OCI-LY7 (cell line): ENCODE results near the gene GPR35. TPM values are rescaled to one million over a fixed set of nuclear protein-coding genes. Genes with fewer than 3 reads are reported as not detected.

ENCODE experiments used
- BruUV-seq: library from RNA; stranded (reverse); fragments of 400-500 nt; replicated peaks from 2 replicates; lab custom pipeline; 2021; lab: Mats Ljungman, UMichigan
- CTCF ChIA-PET: fragments of 300-600 bp; sonication (Branson Sonifier 250); formaldehyde crosslinking; loops from one replicate; lab custom pipeline; 2022; ENCODE audit warnings: antibody characterized with exemption; ENCODE audit not compliant: unreplicated experiment; lab: Charles Lee
- POLR2A ChIA-PET: fragments of 300-600 bp; sonication (Branson Sonifier 250); formaldehyde crosslinking; loops from one replicate; lab custom pipeline; 2022; ENCODE audit warnings: antibody characterized with exemption; lab: Charles Lee
- DNase-seq: peaks from one replicate; pipeline ENCODE4 v3.0.0-alpha.2; 2015; ENCODE audit warnings: low spot score
- H2AFZ ChIP-seq: fragments of 200-600 bp; sonication (generic), shearing (Covaris generic); 2 replicates; pipeline ENCODE4 v1.6.1; 2014; ENCODE audit warnings: mild to moderate bottlenecking, antibody characterized with exemption, low read length, moderate library complexity
- H3K27ac ChIP-seq: fragments of 200-600 bp; sonication (generic); 2 replicates; pipeline ENCODE4 v1.5.1; 2014; ENCODE audit warnings: mixed run types, low read depth, mild to moderate bottlenecking, moderate library complexity, low read length, inconsistent platforms; ENCODE audit not compliant: poor library complexity, severe bottlenecking
- H3K36me3 ChIP-seq: fragments of 200-600 bp; sonication (generic); 2 replicates; pipeline ENCODE4 v1.6.1; 2014; ENCODE audit warnings: mild to moderate bottlenecking, antibody characterized with exemption, low read length, moderate library complexity, mixed read lengths; ENCODE audit not compliant: insufficient read depth
- H3K4me1 ChIP-seq: fragments of 200-600 bp; sonication (generic); 2 replicates; pipeline ENCODE4 v1.5.1; 2014; ENCODE audit warnings: mild to moderate bottlenecking, low read length; ENCODE audit not compliant: insufficient read depth, poor library complexity, severe bottlenecking
- H3K4me2 ChIP-seq: fragments of 200-600 bp; sonication (generic); 2 replicates; pipeline ENCODE4 v1.6.1; 2014; ENCODE audit warnings: mild to moderate bottlenecking, low read length
- H3K4me3 ChIP-seq: fragments of 200-600 bp; sonication (generic); 2 replicates; pipeline ENCODE4 v1.5.1; 2014; ENCODE audit warnings: mild to moderate bottlenecking, low read depth, low read length; ENCODE audit not compliant: poor library complexity, severe bottlenecking
- H3K79me2 ChIP-seq: fragments of 200-600 bp; sonication (generic); 2 replicates; pipeline ENCODE4 v1.6.1; 2016; ENCODE audit warnings: low read depth, mild to moderate bottlenecking, low read length, moderate library complexity, mixed read lengths; ENCODE audit not compliant: insufficient read depth
- H3K9me2 ChIP-seq: fragments of 200-600 bp; sonication (generic); 2 replicates; pipeline ENCODE4 v1.6.1; 2016; ENCODE audit warnings: mild to moderate bottlenecking, low read length, mixed read lengths; ENCODE audit not compliant: insufficient read depth
- H3K9me3 ChIP-seq: fragments of 200-600 bp; sonication (generic); 2 replicates; pipeline ENCODE4 v1.6.1; 2014; ENCODE audit warnings: mild to moderate bottlenecking, mixed run types, low read length, mixed read lengths
- H4K20me1 ChIP-seq: fragments of 200-600 bp; sonication (generic); 2 replicates; pipeline ENCODE4 v1.6.1; 2014; ENCODE audit warnings: mild to moderate bottlenecking, antibody characterized with exemption, low read length, moderate library complexity, mixed read lengths; ENCODE audit not compliant: insufficient read depth
- EZH2phosphoT487 ChIP-seq: fragments of 200-600 bp; sonication (generic); IDR thresholded peaks from 2 replicates; pipeline ENCODE4 v1.6.1; 2018; ENCODE audit warnings: low read depth, borderline replicate concordance, mild to moderate bottlenecking, mixed run types, antibody characterized with exemption, low read length, moderate library complexity, mixed read lengths
- intact Hi-C: fragments of 100-400 bp; cut with micrococcal nuclease; formaldehyde crosslinking; loops from one replicate; pipeline ENCODE4 v1.10.0; 2022; ENCODE audit not compliant: unreplicated experiment
- total RNA-seq, 2 experiments: library from RNA; depleted of rRNA in 1 of 2; stranded (reverse); fragments of >200 nt in 1 of 2; shearing (Covaris generic) in 1 of 2; gene quantifications; 2 replicates each; pipeline ENCODE4 v1.2.3, GENCODE V29; 2014 to 2022
- TF ChIP-seq, protein P1 (sequence below): fragments of 200-600 bp; sonication (generic); conservative IDR thresholded peaks from 2 replicates; pipeline ENCODE4 v1.5.1; 2014; ENCODE audit warnings: mild to moderate bottlenecking, antibody characterized with exemption, low read length, moderate library complexity, mixed read lengths

Gene GPR35
- total RNA-seq, 2 experiments from 2014 or later: 0.88 to 2.4 TPM

DNA sequence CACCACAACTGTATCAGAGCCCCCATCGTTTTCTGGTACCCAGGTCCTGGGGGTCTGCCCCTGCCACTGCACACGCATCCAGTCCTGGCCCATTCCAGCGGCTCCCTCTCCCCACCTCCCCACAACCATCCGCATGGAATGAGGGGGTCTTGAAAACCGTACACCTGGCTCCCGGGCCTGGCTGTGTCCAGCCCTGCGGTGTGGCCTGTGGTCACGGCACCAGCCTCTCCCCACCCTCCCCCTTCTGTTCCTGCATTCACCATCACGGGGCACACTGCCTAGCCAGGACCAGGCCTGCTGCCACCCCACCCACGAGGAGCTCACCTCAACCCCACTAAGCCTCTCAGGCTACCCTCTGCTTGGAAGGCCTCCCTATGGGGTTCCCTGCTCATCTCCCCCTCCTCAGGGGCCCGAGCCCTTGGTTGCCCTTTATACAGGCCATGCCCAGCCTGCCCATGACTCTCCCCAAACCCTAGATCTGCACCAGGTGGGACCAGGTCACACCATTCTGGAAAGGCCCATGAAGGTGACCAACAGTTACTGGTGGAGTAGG, 11.4 kb downstream of the GPR35 start:
- Histone ChIP-seq H3K9me2 (no peaks in the 10 kb centered on the region), H3K36me3 (no peaks in the 10 kb centered on the region), H3K27ac (no peak overlapping the region), H4K20me1 (no peaks in the 10 kb centered on the region), H2AFZ (no peak overlapping the region), H3K4me3 (no peak overlapping the region), H3K9me3 (peaks cover 9% of the 10 kb centered on the region; the same call in 1 of the 2 replicates), H3K79me2 (no peaks in the 10 kb centered on the region), H3K4me1 (no peaks in the 10 kb centered on the region), H3K4me2 (no peak overlapping the region)
- TF ChIP-seq, protein P1, sequence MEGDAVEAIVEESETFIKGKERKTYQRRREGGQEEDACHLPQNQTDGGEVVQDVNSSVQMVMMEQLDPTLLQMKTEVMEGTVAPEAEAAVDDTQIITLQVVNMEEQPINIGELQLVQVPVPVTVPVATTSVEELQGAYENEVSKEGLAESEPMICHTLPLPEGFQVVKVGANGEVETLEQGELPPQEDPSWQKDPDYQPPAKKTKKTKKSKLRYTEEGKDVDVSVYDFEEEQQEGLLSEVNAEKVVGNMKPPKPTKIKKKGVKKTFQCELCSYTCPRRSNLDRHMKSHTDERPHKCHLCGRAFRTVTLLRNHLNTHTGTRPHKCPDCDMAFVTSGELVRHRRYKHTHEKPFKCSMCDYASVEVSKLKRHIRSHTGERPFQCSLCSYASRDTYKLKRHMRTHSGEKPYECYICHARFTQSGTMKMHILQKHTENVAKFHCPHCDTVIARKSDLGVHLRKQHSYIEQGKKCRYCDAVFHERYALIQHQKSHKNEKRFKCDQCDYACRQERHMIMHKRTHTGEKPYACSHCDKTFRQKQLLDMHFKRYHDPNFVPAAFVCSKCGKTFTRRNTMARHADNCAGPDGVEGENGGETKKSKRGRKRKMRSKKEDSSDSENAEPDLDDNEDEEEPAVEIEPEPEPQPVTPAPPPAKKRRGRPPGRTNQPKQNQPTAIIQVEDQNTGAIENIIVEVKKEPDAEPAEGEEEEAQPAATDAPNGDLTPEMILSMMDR: no peak
- TF ChIP-seq EZH2phosphoT487: no peak
- BruUV-seq: no TSS peak
- DNase-seq: no peak
- CTCF ChIA-PET: no interaction called here
- POLR2A ChIA-PET: no interaction called here
- intact Hi-C loops: no loop called here

DNA sequence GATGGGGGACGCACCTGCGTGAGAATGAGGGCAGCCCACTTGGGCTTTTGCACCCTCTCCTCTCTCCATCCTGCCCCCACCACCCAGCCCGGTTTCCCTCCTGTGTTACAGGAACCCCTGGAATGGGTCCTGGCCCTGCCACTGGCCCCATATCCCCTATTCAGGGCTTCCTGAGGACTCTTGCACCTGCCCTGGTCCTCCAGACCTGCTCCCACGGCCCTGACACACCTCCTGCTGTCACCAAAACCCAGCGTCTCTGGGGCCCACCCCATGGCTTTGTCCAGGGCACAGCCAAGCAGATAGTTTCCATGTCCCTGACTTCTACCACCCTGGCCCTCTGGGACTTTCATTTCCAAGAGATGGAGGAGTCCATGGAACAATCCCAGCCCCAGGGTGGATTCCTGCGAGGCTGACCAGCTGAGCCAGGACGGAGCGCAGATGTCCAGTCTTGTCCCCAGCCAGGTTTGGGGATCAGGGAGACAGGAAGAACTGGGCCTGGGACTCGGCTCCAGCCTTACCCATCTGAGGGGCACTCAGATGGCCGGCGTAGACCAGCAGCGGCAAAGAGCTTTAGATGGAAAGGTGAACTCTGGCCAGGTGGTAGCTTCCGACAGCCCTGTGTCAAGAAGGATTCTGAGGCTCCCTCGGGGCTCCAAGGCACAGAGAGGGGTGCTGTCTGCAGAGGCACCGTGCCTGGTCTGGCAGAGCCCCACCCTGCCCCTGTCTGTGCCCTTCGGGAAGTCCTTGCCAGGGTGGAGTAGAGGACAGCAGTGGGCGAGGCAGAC, 12.0 kb downstream of the GPR35 start:
- H3K27ac ChIP-seq: no peak overlapping the region
- no peak overlapping the region for H2AFZ ChIP-seq
- H3K36me3 ChIP-seq: no peaks in the 10 kb centered on the region
- BruUV-seq: no TSS peak
- H3K4me3 ChIP-seq: no peak overlapping the region
- no peaks in the 10 kb centered on the region for H3K4me1 ChIP-seq
- no peak for TF ChIP-seq EZH2phosphoT487
- TF ChIP-seq, protein P1: no peak
- intact Hi-C loops: no loop called here
- DNase-seq: no peak
- H4K20me1 ChIP-seq: no peaks in the 10 kb centered on the region
- H3K4me2 ChIP-seq: no peak overlapping the region
- H3K79me2 ChIP-seq: no peaks in the 10 kb centered on the region
- ChIA-PET POLR2A (no interaction called here), CTCF (no interaction called here)
- peaks cover 9% of the 10 kb centered on the region; the same call in 1 of the 2 replicates for H3K9me3 ChIP-seq
- H3K9me2 ChIP-seq: no peaks in the 10 kb centered on the region

DNA sequence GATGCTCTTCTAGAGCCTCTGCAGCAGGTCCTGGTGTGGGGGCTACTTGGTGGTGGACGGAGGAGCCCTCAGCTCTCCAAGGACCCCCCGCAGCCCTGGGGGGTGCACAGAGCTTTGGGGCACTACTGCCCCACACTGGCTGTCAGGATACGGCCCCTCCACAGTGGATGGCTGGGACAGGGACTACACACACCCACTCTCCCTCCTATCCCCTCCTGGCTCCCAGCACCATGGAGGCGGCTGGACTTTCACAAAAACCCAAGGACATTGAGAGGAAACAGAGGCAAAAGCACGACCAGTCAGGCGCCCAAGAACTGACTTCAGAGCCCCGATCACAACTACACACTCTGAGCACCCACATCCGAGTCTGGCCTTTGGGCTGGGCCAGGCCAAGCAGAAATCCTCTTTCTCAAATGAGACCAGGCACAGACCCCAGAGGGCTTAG, 12.6 kb downstream of the GPR35 start:
- intact Hi-C loops: no loop called here
- Histone ChIP-seq H3K9me2 (no peaks in the 10 kb centered on the region), H3K4me1 (no peaks in the 10 kb centered on the region), H3K4me3 (no peak overlapping the region), H3K9me3 (peaks cover 9% of the 10 kb centered on the region; the same call in 1 of the 2 replicates), H3K36me3 (no peaks in the 10 kb centered on the region), H3K79me2 (no peaks in the 10 kb centered on the region), H3K27ac (no peak overlapping the region), H4K20me1 (no peaks in the 10 kb centered on the region), H3K4me2 (no peak overlapping the region), H2AFZ (no peak overlapping the region)
- CTCF ChIA-PET: no interaction called here
- DNase-seq: no peak
- no peak for TF ChIP-seq EZH2phosphoT487
- TF ChIP-seq, protein P1: no peak
- POLR2A ChIA-PET: no interaction called here
- BruUV-seq: no TSS peak
